GM21723 (cell line): Measurements from ENCODE around the gene CRTAP.
"Not testable (repeated sequence)": the region's sequence is repeated elsewhere in the genome, so short reads cannot be mapped to it uniquely, and the experiment has no call there.

Source experiments
- ATAC-seq: cut with Tn5 transposase; IDR thresholded peaks from one replicate; pipeline ENCODE4 v1.9.1; 2021; ENCODE audit warnings: mild to moderate bottlenecking, moderate library complexity; ENCODE audit not compliant: unreplicated experiment

The CRTAP gene

GRCh38 chr3:33171580-33171979, 57.8 kb downstream of the CRTAP start:
- ATAC-seq = no peak

DNA sequence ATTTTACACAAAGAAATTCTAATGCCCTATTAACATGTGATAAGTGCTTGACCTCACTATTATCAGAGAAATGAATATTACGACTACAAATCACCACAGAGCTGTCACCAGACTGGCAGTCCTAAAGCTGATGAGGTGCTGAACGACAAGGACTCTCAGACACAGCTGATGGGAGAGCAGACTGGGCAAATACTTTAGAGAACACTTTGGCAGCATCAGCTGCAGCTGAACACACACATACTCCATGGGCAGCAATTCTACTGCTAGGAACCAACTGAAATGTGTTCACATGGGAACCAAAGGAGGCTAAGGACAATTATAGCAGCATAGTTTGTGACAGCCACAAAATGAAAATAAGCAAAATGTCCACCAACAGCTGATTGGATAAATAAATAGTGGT, 59.3 kb downstream of the CRTAP start:
- no peak for ATAC-seq

DNA sequence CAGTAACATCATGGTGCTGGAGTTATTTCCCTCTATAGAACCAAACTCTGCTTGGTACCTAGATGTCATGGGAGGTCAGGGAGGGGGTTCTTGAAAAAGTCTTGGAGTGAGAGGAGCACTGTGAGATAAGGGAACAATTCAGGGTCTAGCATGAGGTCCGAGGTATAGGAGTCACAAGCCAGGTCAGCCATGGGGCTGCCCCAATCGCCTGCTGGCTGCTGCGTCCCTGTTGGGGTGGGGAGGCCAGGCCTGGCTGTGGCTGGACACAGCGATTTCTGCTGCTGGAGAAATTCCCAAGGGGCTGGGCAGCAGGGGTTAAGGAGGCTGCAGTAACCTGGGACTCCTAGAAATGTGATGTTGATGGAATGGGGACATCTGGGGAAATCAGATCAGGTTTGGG, 59.9 kb downstream of the CRTAP start:
- ATAC-seq = no peak

GRCh38 chr3:33174095-33174494, 60.3 kb downstream of the CRTAP start:
- ATAC-seq = no peak

DNA sequence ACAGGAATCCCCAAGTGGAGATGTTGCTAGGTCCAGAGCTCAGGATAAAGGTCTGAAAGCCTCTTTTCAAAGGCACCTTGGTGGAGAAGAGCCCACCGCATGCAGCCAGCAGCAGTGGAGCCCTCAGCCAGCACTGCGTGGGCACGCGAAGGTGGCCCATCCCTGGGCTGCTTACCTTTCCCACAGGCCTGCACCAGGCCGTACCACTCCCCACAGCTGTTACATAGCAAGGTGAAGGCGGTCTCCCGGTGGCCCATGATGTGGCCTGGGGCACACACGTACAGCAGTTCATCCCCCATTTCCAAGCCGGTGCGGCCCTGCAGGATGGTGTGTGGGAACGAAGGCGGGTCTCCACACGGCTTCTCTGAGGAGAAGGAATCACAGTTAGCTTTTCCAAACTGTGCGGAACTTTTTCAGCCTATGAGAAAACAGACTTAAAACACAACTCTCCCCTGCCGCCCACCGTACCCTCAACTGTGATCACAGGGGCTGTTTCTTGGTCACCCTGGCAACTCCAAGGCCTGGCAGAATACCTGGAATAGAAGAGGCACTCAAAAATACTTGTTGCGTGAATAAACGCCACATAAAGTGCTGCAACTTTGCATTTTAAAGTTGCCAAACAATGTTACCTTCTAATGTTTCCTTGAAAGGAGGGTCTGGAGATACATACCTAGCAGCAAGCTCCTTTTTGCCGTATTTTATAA, 61.0 kb downstream of the CRTAP start:
- ATAC-seq = no peak

DNA sequence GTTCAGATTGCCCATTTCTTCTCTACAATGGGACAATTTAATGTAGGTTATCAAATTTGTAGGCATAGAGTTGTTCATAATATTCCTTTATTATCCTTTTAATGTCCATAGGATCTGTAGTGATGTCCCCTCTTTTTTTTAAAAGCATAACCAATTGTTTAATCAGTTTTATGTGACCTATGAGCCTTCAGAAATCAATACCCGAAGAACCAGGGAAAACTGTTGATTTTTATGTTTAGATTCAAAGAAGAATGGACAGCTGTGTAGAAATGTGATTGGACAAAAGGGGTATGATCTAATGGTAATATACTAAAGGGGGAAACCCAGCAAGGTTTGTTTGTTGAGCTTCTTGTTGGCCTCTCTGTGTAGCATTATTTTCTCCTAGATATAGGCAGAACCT, 65.3 kb downstream of the CRTAP start:
- no peak for ATAC-seq

DNA sequence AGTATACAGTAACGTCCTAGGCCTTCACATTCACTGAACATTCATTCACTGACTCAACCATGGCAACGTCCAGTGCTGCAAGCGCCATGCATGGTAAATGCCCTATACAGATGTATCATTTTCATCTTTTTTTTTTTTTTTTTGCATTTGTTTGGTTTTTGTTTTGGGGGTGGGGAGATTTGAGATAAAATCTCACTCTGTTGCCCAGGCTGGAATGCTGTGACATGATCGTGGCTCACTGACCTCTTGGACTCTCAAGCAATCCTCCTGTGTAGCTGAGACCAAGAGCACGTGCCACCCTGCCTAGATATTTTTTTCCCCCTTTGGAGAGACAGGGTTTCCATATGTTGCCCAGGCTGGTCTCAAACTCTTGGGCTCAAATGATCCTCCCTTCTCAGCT, 67.4 kb downstream of the CRTAP start:
- ATAC-seq = no peak

DNA sequence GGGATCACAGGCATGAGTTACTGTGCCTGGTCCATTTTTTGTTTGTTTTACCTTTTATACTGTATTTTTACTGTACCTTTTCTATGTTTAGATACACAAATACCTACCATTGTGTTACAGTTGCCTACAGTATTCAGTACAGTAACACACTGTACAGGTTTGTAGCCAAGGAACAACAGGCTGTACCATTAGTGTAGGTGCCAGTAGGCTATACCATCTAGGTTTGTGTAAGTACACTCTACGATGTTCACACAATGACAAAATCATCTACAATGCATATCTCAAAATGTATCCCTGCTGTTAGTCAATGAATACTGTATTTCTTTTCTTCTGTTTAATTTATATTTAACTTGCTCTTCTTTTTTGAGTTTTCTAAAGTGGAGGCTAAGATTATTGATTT, 67.8 kb downstream of the CRTAP start:
- ATAC-seq = not testable (repeated sequence)

- no peak for ATAC-seq
Observed at GRCh38 chr3:33184863-33185262, 71.0 kb downstream of the CRTAP start.

DNA sequence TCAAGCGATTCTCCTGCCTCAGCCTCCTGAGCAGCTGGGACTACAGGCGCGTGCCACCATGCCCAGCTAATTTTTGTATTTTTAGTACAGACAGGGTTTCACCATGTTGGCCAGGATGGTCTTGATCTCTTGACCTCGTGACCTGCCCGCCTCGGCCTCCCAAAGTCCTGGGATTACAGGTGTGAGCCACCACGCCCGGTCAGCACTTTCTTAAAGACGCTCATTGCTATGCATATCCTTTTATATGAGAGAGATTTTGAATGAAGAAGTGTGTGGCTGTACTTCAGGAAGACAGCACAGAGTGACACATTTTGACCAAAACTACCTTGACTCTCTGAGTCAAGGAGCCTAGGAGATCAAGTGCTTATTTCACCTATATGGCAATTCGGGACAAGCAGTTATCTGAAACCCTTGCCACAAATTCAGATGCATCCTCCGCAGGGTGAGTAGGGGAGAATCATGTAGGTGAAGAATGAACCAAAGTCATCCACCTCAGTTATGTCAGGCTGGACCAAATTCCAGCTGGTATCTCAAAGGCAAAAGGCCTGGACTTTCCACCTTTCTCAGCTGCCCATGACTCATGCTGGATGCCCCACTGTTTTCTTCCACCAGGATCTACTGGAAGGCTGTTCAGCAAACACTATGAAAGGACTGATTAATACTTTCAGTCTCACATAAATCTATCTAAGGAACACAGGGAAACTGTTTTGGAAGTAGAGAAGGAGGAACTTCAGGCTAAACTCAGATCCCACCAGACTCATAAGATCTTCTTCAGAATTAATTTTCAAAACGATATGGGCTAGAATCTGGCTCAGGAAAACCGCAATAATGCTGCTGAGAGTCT, 72.9 kb downstream of the CRTAP start:
- no peak for ATAC-seq

DNA sequence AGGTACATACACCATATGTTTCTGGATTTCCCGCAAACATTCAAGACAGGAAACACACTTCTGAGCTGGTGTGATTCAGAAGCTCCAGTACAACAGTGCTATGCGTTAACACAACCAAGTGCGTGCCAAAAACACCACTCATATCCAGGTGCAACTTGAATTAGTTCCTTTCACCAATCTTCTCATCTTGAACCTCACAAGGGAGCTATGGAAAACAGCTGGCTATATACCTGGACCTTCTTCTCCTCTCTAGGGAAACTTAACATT, 73.5 kb downstream of the CRTAP start:
- no peak for ATAC-seq

DNA sequence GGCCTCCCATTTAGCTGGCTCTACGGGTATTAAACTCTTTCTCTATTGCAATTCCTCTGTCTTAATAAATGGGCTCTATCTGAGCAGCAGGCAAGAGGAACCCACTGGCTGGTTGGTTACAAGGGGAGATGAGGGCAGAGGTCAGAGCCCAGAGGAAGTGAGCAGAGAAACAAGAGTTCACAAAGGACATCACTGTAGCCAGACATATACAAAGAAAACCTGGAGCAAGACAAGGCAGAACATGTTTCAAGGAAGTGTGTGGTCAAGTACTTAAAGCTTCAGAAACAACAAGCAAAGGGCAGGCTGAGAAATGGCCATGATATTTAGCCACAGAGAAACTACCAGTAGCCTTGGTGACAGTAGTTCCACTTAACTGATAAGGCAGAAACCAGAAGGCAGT, 80.5 kb downstream of the CRTAP start:
- ATAC-seq = no peak

- no peak for ATAC-seq
Observed at GRCh38 chr3:33196538-33196937, 82.7 kb downstream of the CRTAP start.
